HG02970 (cell line): ENCODE data around the gene TGFBRAP1.

ENCODE experiments used
- ATAC-seq: cut with Tn5 transposase; IDR thresholded peaks from one replicate; pipeline ENCODE4 v1.9.1; 2021; ENCODE audit warnings: mild to moderate bottlenecking, moderate library complexity, moderate number of reproducible peaks; ENCODE audit not compliant: unreplicated experiment, low FRiP score

TGFBRAP1 gene

GRCh38 chr2:105242286-105242993, 87.1 kb downstream of the TGFBRAP1 start:
- no peak for ATAC-seq

- no peak for ATAC-seq
Measured at GRCh38 chr2:105241443-105241842, 88.1 kb downstream of the TGFBRAP1 start, which contains the start of gene GPR45. Gene GPR45 (plus strand): TSS chr2:105241743. CDS start chr2:105241859, 116 bp downstream.

- ATAC-seq = no peak
Measured at GRCh38 chr2:105239924-105240323, 89.6 kb downstream of the TGFBRAP1 start.

- ATAC-seq = no peak
Measured at GRCh38 chr2:105238664-105239240, 90.8 kb downstream of the TGFBRAP1 start.

- ATAC-seq = no peak
Measured at GRCh38 chr2:105237045-105237765, 92.3 kb downstream of the TGFBRAP1 start.

- no peak for ATAC-seq
Measured at GRCh38 chr2:105236060-105236424, 93.5 kb downstream of the TGFBRAP1 start.

- peak; percentile 53 for ATAC-seq
Measured at GRCh38 chr2:105235388-105236059, 94.0 kb downstream of the TGFBRAP1 start.

- ATAC-seq = no peak
Measured at GRCh38 chr2:105231232-105231619, 98.3 kb downstream of the TGFBRAP1 start.

GRCh38 chr2:105224444-105224843, 105.1 kb downstream of the TGFBRAP1 start:
- ATAC-seq = no peak

GRCh38 chr2:105220604-105221003, 108.9 kb downstream of the TGFBRAP1 start:
- ATAC-seq = no peak

- no peak for ATAC-seq
Measured at GRCh38 chr2:105215586-105216192, 113.8 kb downstream of the TGFBRAP1 start.
